ENCODE measurements around the gene LYPD6B.
A peak's percentile ranks its signal among the peaks of the same experiment; 100 is the strongest.

LYPD6B gene

GRCh38 chr2:149038442-149039212 lies at the start of gene LYPD6B:
Gene LYPD6B (plus strand): TSS chr2:149038699. CDS start chr2:149130949, 92,250 bp downstream.
- no peak for DNase-seq

- peak; percentile 75 for DNase-seq
Measured at GRCh38 chr2:148989882-148990493, 48.5 kb upstream of the LYPD6B start.

GRCh38 chr2:148990968-148991367 lies 47.5 kb upstream of the LYPD6B start:
- DNase-seq: no peak

- DNase-seq: no peak
Measured at GRCh38 chr2:148992448-148992847, 46.1 kb upstream of the LYPD6B start.

DNA sequence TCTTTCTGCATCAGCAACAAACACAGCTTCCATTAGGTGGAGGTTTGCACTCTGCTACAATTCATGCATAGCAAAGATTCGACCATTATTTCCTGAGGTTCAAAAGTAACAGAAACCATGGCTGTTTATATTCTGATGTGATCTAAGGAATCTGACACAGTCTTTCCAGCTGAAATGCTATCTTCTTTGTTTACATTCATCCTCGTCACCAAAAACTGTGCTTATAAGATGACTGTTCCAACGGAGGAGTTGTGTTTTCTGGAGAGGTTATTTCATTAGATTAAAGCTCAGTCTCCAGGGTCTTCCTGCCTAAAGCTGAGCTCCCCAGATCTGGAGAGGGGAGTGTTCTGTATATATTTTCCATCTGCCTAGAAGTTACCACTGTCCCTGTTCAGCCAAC lies 45.1 kb upstream of the LYPD6B start:
- no peak for DNase-seq

GRCh38 chr2:148994341-148994740 lies 44.2 kb upstream of the LYPD6B start:
- no peak for DNase-seq

DNA sequence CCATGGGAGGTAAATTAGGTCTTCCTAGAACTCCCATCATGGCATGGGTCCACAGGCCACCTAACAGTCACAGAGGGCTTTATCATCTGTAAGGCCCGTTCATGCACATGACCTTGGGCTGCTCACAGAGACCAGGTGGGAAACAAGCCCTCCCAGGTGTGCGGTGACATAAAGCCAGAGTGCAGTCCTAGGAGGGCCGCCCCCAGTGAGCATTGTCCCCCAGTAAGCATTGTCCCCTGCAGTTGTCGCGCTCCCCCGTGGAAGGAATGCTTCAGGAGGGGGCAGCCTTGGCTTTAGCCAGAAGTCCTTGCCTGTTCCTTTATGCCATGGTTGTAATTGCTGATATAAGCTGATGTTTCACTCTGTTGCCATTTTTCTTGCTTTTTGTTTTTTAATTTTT lies 41.7 kb upstream of the LYPD6B start:
- DNase-seq: no peak

- DNase-seq: no peak
Measured at GRCh38 chr2:148998165-148998830, 40.2 kb upstream of the LYPD6B start.

DNA sequence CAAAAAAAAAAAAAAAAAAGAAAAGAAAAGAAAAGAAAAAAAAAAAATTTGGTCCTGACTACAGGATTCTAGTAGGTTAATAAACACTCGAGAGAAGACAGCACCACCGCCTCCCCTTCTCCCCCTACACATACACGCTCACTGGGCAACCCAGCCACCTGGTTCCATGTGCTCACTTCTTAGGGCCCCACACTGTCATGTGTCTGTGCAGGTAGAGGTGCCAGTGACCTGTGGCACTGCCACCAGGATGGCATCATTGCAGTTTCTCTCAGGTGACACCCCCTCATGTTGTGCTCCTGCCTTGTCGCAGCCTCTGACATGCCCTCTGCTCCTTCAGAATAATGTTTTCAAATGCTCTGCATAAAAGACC lies 39.7 kb upstream of the LYPD6B start:
- no peak for DNase-seq

DNA sequence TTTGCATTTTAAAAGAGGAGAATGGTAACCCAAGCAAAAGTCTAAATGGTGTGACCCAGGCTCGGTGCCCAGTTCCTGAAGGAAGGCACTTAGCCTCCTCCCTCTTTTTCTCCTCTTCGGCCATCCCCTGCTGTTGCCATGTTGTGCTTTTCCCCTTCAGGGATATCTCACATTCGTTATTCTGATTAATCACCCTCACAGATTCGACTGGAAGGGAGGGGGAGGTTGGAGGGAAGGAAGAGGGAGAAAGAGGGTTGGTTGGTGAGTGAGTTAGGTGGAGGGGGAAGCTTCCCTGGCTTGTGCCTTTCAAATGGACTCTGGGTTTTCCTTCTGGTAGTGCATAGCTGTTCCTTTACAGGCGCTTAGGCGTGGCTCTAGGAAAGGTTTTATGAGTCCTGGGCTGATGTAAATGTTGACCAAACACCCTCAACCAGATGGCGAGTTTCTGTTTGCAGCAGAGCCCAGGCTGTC lies 39.0 kb upstream of the LYPD6B start:
- DNase-seq: no peak

DNA sequence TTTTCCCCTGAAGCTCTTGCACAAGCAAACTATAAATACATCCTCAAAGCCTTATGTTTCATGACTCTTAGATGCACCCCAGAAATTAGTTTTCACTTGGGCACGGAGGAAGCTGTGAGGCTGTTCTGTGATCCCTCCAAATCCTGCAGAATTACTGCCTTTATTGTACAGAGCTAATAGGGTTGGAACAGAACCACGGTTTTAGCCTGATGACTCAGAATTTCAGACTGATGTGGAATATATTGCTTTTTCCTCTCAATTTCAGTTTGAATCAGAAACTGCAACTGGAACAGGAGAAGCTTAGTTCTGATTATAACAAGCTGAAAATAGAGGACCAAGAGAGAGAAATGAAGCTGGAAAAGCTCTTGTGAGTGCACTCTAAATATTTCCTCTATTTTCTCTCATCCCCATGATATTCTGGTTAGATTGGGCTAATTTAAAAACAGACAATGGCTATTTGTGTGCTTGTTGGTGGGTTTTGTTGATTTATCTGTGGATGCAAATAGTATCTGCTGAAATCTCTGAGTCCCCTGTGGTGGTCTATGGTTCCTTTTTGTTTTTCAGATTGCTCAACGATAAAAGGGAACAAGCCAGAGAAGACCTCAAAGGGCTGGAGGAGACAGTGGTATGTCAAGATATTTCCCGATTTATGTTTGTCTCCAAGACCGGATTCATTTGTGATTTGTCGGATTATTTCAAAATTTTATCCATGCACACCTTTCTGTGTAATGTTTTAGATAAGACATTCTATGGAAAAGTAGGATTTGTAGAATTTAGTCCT lies 38.2 kb upstream of the LYPD6B start:
- DNase-seq: no peak

DNA sequence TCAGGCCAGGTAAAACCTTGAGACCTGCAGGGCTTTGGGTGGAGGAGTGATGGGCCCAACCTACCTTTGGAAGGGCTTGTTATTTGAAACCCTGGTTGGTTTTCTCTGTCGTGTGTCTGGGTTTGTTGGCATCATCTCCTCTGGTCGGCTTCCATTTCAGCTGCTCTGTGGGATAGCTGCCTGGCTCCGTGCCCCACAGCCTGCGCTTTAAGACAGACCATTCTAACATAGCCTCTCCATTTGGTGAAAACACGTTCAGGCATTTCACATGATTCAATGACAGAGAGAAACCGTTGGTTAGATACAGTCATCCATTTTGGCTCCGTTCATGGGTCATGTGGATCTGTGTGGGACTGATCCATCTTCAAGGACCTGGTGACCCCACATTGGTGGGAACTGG lies 37.0 kb upstream of the LYPD6B start:
- no peak for DNase-seq

DNA sequence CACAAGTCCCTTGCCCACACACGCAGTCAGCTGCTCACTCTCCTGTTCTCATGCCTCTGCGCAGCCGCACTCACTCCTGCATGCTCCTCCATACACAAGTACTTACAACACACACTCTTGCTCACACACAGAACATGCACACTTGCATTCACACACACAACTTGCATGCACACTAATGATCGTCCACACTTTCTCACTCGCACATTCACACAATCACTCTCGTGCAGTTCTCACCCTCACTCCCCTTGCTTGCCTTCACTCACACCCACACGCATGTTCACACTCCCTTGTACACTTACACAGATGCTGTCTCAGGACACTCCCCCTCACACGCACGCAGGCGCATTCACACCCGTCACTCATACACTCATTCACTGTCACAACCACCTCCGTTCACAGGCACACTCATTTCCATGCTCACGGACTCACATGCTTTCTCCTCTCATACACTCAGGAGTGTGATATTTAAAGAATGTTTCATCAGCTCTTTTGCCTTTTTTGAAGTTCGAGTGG lies 36.1 kb upstream of the LYPD6B start:
- peak; percentile 20 for DNase-seq

- DNase-seq: no peak
Measured at GRCh38 chr2:149002891-149003740, 35.4 kb upstream of the LYPD6B start.

- DNase-seq: peak; percentile 61
Measured at GRCh38 chr2:149004836-149005235, 33.7 kb upstream of the LYPD6B start.

DNA sequence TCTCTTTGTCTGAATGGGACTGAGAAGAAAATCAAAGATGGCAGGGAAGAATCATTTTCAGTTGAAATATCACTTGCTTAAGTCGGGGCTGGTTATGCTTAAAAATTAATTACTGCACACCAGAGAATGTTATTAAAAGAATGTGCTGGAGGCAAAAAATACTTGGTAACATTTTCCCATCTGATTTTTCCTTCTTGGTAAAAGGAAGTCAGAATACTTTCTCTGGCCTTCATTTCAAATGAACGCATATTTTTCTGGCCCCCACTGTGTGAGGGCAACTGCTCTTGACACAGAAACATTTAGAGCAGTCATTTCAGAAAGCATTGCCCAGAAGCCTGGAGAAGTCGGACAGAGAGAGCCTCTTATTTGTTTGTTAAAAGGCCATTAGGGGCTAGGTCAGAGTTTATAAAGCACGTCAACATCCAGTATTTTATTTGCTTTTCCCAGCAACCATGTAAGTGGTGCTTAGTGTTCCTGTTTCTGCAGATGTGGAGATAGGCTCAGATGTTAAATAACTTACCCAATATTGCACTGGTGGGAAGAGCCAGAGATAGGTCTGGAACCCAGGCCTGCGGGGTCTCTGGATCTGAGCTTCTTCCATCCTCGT lies 32.9 kb upstream of the LYPD6B start:
- DNase-seq: no peak

GRCh38 chr2:149006883-149007543 lies 31.5 kb upstream of the LYPD6B start:
- no peak for DNase-seq

- no peak for DNase-seq
Measured at GRCh38 chr2:149008381-149008780, 30.1 kb upstream of the LYPD6B start.

DNA sequence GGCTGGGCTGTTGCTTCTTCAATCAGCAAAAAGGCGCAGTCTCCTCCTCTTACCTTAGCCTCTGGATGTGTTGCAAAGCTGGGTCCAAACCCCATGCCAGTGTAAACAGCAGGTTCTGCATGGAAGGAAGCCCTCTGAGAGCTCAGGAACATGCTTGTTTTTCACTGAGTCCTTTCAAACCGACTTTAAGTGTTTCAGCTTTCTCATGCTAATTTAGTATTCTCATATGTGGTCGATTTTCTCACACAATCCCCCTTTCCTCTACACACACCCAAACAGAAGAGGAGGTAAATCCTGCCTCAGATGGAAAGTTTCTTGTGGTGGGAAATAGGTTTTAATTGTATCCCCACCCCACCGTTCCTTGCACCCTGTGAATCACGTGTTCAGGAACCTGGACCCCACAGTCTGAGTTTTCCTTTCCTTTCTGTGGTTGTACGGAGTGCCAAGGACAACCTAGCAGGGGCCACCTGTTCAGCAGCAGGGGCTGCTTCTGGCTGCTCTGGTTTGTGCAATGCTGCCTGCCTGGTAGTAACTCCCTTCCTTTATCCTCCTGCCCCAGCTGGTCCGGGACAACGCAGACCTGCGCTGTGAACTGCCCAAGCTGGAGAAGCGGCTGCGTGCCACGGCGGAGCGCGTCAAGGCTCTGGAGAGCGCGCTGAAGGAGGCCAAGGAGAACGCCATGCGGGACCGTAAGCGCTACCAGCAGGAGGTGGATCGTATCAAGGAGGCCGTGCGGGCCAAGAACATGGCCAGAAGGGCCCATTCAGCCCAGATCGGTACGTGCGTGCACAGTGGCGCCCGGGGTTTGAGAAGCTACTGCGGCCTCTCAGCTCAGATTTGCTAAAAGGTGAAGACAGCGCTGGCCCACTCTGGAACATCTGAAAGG lies 28.7 kb upstream of the LYPD6B start:
- DNase-seq: no peak

DNA sequence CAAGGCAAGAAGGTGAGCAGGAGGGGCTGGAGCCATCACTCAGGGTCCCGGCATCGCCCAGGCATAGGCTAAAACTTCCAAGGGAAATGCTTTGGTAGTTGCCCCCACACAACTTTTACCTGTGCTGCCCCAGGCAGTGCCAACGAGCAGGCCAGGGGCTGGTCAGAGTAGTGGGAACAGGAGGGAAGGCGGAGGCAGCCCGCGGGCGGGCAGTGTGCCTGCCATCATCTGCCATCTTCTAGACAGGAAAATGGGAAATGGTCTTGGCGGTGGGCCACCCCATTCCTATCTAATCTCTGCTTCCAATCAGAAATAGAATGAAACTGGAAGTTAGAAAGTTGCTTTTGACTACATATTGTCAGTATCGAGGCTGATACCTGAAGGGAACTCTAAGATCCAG lies 26.0 kb upstream of the LYPD6B start:
- DNase-seq: no peak
